HepG2 (cell line): ENCODE measurements around the gene C2orf42. TPM values are rescaled to one million over a fixed set of nuclear protein-coding genes. Genes with fewer than 3 reads are reported as not detected.
A peak's percentile ranks its signal among the peaks of the same experiment; 100 is the strongest.

Experiments used
- ATAD3A ChIP-seq: sonication (generic); formaldehyde crosslinking; IDR thresholded peaks from 2 replicates; pipeline ENCODE4 v1.4.0; 2020; ENCODE audit warnings: missing genetic modification reagents
- GTF2F1 ChIP-seq: fragments of 150-350 bp; IDR thresholded peaks from 2 replicates; pipeline ENCODE4 v1.6.1; 2014; ENCODE audit warnings: low read length
- HBP1 ChIP-seq: IDR thresholded peaks from 2 replicates; pipeline ENCODE4 v1.6.1; 2016; ENCODE audit warnings: low read depth, control low read depth
- KIAA2018 ChIP-seq: sonication (generic); formaldehyde crosslinking; IDR thresholded peaks from 2 replicates; pipeline ENCODE4 v1.5.0; 2020; ENCODE audit warnings: mild to moderate bottlenecking, missing genetic modification reagents, borderline replicate concordance
- PRMT3 ChIP-seq: sonication (generic); formaldehyde crosslinking; IDR thresholded peaks from 2 replicates; pipeline ENCODE4 v1.8.1; 2022; ENCODE audit warnings: low read depth, mild to moderate bottlenecking, moderate library complexity, missing genetic modification reagents, borderline replicate concordance
- TOPORS ChIP-seq: sonication (generic); formaldehyde crosslinking; IDR thresholded peaks from 2 replicates; pipeline ENCODE4 v1.8.0; 2023; ENCODE audit warnings: mild to moderate bottlenecking, missing genetic modification reagents
- ZBTB37 ChIP-seq: sonication (generic); formaldehyde crosslinking; IDR thresholded peaks from 2 replicates; pipeline ENCODE4 v1.4.0; 2020; ENCODE audit warnings: mild to moderate bottlenecking, missing genetic modification reagents
- ZBTB38 ChIP-seq: sonication (generic); formaldehyde crosslinking; IDR thresholded peaks from 2 replicates; pipeline ENCODE4 v1.5.1; 2020; ENCODE audit warnings: mild to moderate bottlenecking, missing genetic modification reagents
- ZNF460 ChIP-seq: sonication (generic); formaldehyde crosslinking; IDR thresholded peaks from 2 replicates; pipeline ENCODE4 v1.5.1; 2020; ENCODE audit warnings: missing genetic modification reagents, mild to moderate bottlenecking, borderline replicate concordance
- ZNF563 ChIP-seq: sonication (generic); formaldehyde crosslinking; IDR thresholded peaks from 2 replicates; pipeline ENCODE4 v1.8.0; 2022; ENCODE audit warnings: mild to moderate bottlenecking, moderate library complexity, missing genetic modification reagents
- ZNF709 ChIP-seq: sonication (generic); formaldehyde crosslinking; IDR thresholded peaks from 2 replicates; pipeline ENCODE4 v1.5.0; 2020; ENCODE audit warnings: mild to moderate bottlenecking, missing genetic modification reagents
- polyA plus RNA-seq, 8 experiments: library from polyadenylated mRNA; depleted of rRNA in 3 of 8; stranded (reverse) in 7 of 8; unstranded in 1 of 8; fragments of >200 nt; fragmentation: Illumina TruSeq in 4 of 8; extraction: Trizol in 4 of 8; gene quantifications; 2 replicates each; pipeline versions ENCODE4 v1.2.1 to v1.2.3, GENCODE V29; 2011 to 2016; ENCODE audit warnings: low read depth in 4 of 8, missing spikeins in 1 of 8, mixed read lengths in 1 of 8; ENCODE audit not compliant: insufficient read depth in 1 of 8
- total RNA-seq, 5 experiments: library from RNA; depleted of rRNA; stranded (reverse); fragments of >200 nt; fragmentation: Illumina TruSeq; extraction: Trizol; gene quantifications; 2 replicates each; pipeline ENCODE4 v1.2.3, GENCODE V29; 2016; ENCODE audit warnings: low read depth in 1 of 5
- TF ChIP-seq, protein P1 (sequence below): sonication (generic); formaldehyde crosslinking; conservative IDR thresholded peaks from 2 replicates; pipeline ENCODE4 v1.5.0; 2020; ENCODE audit warnings: missing genetic modification reagents

The C2orf42 gene
- total and polyA plus RNA-seq, 2 of the 13 experiments (the other 11 are each of a cell fraction or from before 2014, with no cell fraction given) = 9.3 to 9.9 TPM

DNA sequence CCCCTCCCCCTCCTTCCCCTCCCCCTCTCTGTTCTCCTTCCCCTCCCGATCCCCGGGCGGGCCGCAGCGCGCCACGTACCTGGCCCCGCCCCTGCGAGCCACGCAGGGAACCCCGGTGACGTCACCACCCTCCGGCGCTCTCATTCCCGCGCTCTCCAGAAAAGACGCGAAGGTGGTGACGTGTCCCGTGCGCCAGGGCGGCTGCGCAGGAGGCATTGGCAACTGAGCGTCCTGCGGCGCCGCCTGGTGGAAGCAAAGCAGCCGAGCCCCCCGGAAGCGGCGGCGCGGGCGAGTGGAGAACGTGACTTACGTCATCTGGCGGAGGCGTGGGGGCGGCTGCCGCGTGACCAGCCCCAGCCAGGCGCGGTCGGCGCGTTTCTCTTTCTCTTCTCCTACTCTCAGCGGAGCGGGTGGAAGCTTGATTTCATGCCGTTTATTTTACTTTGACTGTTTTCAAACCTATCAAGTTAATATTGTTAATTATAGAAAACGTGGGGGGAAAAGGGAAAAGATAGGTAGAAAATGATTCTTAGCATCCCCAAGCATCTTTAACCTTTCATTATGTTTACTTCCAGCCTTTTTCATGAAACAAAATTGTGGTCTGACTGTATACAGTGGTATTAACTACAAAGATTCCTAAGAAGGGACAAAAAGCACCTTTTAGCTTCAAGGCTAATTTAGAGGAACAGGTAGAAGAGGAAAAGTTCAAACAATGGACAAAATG is 48.1 kb downstream of the C2orf42 start (continued):
- no peak; the same call in 1 of the 2 replicates for TF ChIP-seq KIAA2018
- TF ChIP-seq GTF2F1 = peak; percentile 80; the same call in 1 of the 2 replicates
- TF ChIP-seq PRMT3 = peak; percentile 4
- peak; percentile 74; the same call in 1 of the 2 replicates for TF ChIP-seq ZNF460
- peak; percentile 42; the same call in 1 of the 2 replicates for TF ChIP-seq ZNF563 (CRISPR knock-in tag)
- TF ChIP-seq HBP1 (CRISPR knock-in tag) = no peak
- TF ChIP-seq ZBTB37 (CRISPR knock-in tag) = no peak
- TF ChIP-seq ATAD3A (CRISPR knock-in tag) = peak; percentile 84; the same call in 1 of the 2 replicates
- TF ChIP-seq, protein P1, sequence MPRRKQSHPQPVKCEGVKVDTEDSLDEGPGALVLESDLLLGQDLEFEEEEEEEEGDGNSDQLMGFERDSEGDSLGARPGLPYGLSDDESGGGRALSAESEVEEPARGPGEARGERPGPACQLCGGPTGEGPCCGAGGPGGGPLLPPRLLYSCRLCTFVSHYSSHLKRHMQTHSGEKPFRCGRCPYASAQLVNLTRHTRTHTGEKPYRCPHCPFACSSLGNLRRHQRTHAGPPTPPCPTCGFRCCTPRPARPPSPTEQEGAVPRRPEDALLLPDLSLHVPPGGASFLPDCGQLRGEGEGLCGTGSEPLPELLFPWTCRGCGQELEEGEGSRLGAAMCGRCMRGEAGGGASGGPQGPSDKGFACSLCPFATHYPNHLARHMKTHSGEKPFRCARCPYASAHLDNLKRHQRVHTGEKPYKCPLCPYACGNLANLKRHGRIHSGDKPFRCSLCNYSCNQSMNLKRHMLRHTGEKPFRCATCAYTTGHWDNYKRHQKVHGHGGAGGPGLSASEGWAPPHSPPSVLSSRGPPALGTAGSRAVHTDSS (CRISPR knock-in tag) = no peak
- peak; percentile 97 for TF ChIP-seq ZBTB38 (CRISPR knock-in tag)
- TF ChIP-seq TOPORS (CRISPR knock-in tag) = no peak
- TF ChIP-seq ZNF709 (CRISPR knock-in tag) = peak; percentile 90
